Measurements from ENCODE around the gene GTF2F2.

- no peak for TF ChIP-seq POLR2AphosphoS5 (IDR thresholded peaks at IDR 0.05)
- no peak for TF ChIP-seq CTCF (IDR thresholded peaks at IDR 0.05)
Measured at GRCh38 chr13:45331692-45332035, 211.4 kb downstream of the GTF2F2 start.
